Neural cell (in vitro differentiated cells): Measurements from ENCODE around the gene ASH1L. TPM values are rescaled to one million over a fixed set of nuclear protein-coding genes. Genes with fewer than 3 reads are reported as not detected.
"Not testable (repeated sequence)": the region's sequence is repeated elsewhere in the genome, so short reads cannot be mapped to it uniquely, and the experiment has no call there.

Experiments
- H2AFZ ChIP-seq: fragments of 200-600, 300-800 bp; sonication (generic), shearing (Covaris generic); 2 replicates; pipeline ENCODE4 v1.6.0; 2014; ENCODE audit warnings: low read depth, mild to moderate bottlenecking, antibody characterized with exemption, low read length, moderate library complexity
- H3F3A ChIP-seq: fragments of 200-600 bp; shearing (Covaris generic); 2 replicates; pipeline ENCODE4 v1.6.1; 2016; ENCODE audit warnings: mild to moderate bottlenecking, moderate library complexity, mixed read lengths, antibody characterized with exemption, low read length; ENCODE audit not compliant: insufficient read depth, poor library complexity, severe bottlenecking
- H3K27ac ChIP-seq: fragments of 200-600, 300-800 bp; sonication (generic), shearing (Covaris generic); 2 replicates; pipeline ENCODE4 v1.5.1; 2014; ENCODE audit warnings: mild to moderate bottlenecking, low read length, moderate library complexity
- H3K27me3 ChIP-seq: fragments of 300-800, 200-600 bp; sonication (generic), shearing (Covaris generic); 2 replicates; pipeline ENCODE4 v1.6.0; 2014; ENCODE audit warnings: mild to moderate bottlenecking, low read depth, low read length, moderate library complexity; ENCODE audit not compliant: insufficient read depth
- H3K36me3 ChIP-seq: fragments of 300-800, 200-600 bp; sonication (generic), shearing (Covaris generic); 2 replicates; pipeline ENCODE4 v1.5.1; 2014; ENCODE audit warnings: mild to moderate bottlenecking, antibody characterized with exemption, low read length, moderate library complexity; ENCODE audit not compliant: insufficient read depth
- H3K4me2 ChIP-seq: fragments of 300-800, 200-600 bp; sonication (generic), shearing (Covaris generic); 2 replicates; pipeline ENCODE4 v1.6.0; 2014; ENCODE audit warnings: mild to moderate bottlenecking, low read length
- H3K4me3 ChIP-seq: fragments of 300-800, 200-600 bp; sonication (generic), shearing (Covaris generic); 2 replicates; pipeline ENCODE4 v1.5.1; 2014; ENCODE audit warnings: mild to moderate bottlenecking, low read length, moderate library complexity
- H3K79me2 ChIP-seq: fragments of 200-600 bp; shearing (Covaris generic); replicated peaks from 2 replicates; pipeline ENCODE4 v1.6.0; 2014; ENCODE audit warnings: mild to moderate bottlenecking, low read length, moderate library complexity; ENCODE audit not compliant: insufficient read depth
- H3K9ac ChIP-seq: fragments of 300-800, 200-600 bp; sonication (generic), shearing (Covaris generic); 2 replicates; pipeline ENCODE4 v1.6.1; 2016; ENCODE audit warnings: mild to moderate bottlenecking, low read length, mixed read lengths
- H3K9me2 ChIP-seq: fragments of 200-600 bp; shearing (Covaris generic); 2 replicates; pipeline ENCODE4 v1.6.1; 2016; ENCODE audit warnings: mild to moderate bottlenecking, low read length, mixed read lengths; ENCODE audit not compliant: insufficient read depth
- H3K9me3 ChIP-seq: fragments of 200-600, 300-800 bp; sonication (generic), shearing (Covaris generic); 2 replicates; pipeline ENCODE4 v1.6.1; 2016; ENCODE audit warnings: mild to moderate bottlenecking, mixed run types, low read length, moderate library complexity, mixed read lengths
- H4K20me1 ChIP-seq: fragments of 200-600 bp; shearing (Covaris generic); 2 replicates; pipeline ENCODE4 v1.6.1; 2016; ENCODE audit warnings: mild to moderate bottlenecking, mixed run types; ENCODE audit not compliant: insufficient read depth
- EP300 ChIP-seq: fragments of 450-650 bp; conservative IDR thresholded peaks from 2 replicates; pipeline ENCODE4 v1.6.1; 2014; ENCODE audit warnings: antibody characterized with exemption, mild to moderate bottlenecking, moderate library complexity; ENCODE audit not compliant: poor library complexity, severe bottlenecking
- EZH2 ChIP-seq: fragments of 200-600, 300-800 bp; shearing (Covaris generic), sonication (generic); IDR thresholded peaks from 2 replicates; pipeline ENCODE4 v1.6.1; 2014; ENCODE audit warnings: antibody characterized with exemption, low read length, borderline replicate concordance, mild to moderate bottlenecking; ENCODE audit not compliant: insufficient read depth, poor library complexity, severe bottlenecking
- MXI1 ChIP-seq: fragments of 450-650 bp; conservative IDR thresholded peaks from 2 replicates; pipeline ENCODE4 v1.6.1; 2014; ENCODE audit warnings: antibody characterized with exemption, mild to moderate bottlenecking; ENCODE audit not compliant: poor library complexity, severe bottlenecking
- POLR2AphosphoS5 ChIP-seq: IDR thresholded peaks from 2 replicates; pipeline ENCODE4 v1.6.1; 2012
- RAD21 ChIP-seq: fragments of 450-650 bp; conservative IDR thresholded peaks from 2 replicates; pipeline ENCODE4 v1.6.1; 2014; ENCODE audit warnings: antibody characterized with exemption, mild to moderate bottlenecking, moderate library complexity
- REST ChIP-seq: IDR thresholded peaks from 2 replicates; pipeline ENCODE4 v1.6.1; 2012; ENCODE audit warnings: borderline replicate concordance
- SMC3 ChIP-seq: fragments of 450-650 bp; conservative IDR thresholded peaks from 2 replicates; pipeline ENCODE4 v1.6.1; 2014; ENCODE audit warnings: antibody characterized with exemption, mild to moderate bottlenecking, moderate library complexity; ENCODE audit not compliant: poor library complexity
- TAF1 ChIP-seq: IDR thresholded peaks from 2 replicates; pipeline ENCODE4 v1.6.1; 2012; ENCODE audit warnings: low read depth
- polyA plus RNA-seq: library from polyadenylated mRNA; depleted of rRNA; stranded (reverse); fragments of >200 nt; gene quantifications from 2 replicates; pipeline ENCODE4 v1.2.3, GENCODE V29; 2014
- TF ChIP-seq, protein P1 (sequence below): fragments of 450-650 bp; IDR thresholded peaks from 2 replicates; pipeline ENCODE4 v1.5.1; 2014; ENCODE audit warnings: antibody characterized with exemption, mild to moderate bottlenecking, moderate library complexity; ENCODE audit not compliant: poor library complexity, severe bottlenecking

ASH1L gene
- polyA plus RNA-seq, 1 donor from 2014 or later, result 16.2 TPM

GRCh38 chr1:155329980-155330598 is 232.5 kb downstream of the ASH1L start:
- H3K79me2 ChIP-seq, result no peaks in the 10 kb centered on the region
- H4K20me1 ChIP-seq, result no peaks in the 10 kb centered on the region
- H3K27me3 ChIP-seq, result no peaks in the 10 kb centered on the region
- H3K4me2 ChIP-seq, result no peak overlapping the region
- H3F3A ChIP-seq, result peaks cover 3% of the 10 kb centered on the region
- no peak overlapping the region for H2AFZ ChIP-seq
- H3K9me3 ChIP-seq, result no peaks in the 10 kb centered on the region
- H3K27ac ChIP-seq, result no peak overlapping the region
- no peak overlapping the region for H3K4me3 ChIP-seq
- peaks cover 4% of the 10 kb centered on the region for H3K36me3 ChIP-seq
- H3K9ac ChIP-seq, result no peak overlapping the region
- no peak for TF ChIP-seq REST
- TF ChIP-seq SMC3, result no peak
- TF ChIP-seq EP300, result no peak
- no peak for TF ChIP-seq MXI1
- TF ChIP-seq RAD21, result no peak
- TF ChIP-seq POLR2AphosphoS5, result no peak
- no peak for TF ChIP-seq EZH2
- TF ChIP-seq, protein P1, sequence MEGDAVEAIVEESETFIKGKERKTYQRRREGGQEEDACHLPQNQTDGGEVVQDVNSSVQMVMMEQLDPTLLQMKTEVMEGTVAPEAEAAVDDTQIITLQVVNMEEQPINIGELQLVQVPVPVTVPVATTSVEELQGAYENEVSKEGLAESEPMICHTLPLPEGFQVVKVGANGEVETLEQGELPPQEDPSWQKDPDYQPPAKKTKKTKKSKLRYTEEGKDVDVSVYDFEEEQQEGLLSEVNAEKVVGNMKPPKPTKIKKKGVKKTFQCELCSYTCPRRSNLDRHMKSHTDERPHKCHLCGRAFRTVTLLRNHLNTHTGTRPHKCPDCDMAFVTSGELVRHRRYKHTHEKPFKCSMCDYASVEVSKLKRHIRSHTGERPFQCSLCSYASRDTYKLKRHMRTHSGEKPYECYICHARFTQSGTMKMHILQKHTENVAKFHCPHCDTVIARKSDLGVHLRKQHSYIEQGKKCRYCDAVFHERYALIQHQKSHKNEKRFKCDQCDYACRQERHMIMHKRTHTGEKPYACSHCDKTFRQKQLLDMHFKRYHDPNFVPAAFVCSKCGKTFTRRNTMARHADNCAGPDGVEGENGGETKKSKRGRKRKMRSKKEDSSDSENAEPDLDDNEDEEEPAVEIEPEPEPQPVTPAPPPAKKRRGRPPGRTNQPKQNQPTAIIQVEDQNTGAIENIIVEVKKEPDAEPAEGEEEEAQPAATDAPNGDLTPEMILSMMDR, result no peak
- no peak for TF ChIP-seq TAF1
- H3K9me2 ChIP-seq, result no peaks in the 10 kb centered on the region

DNA sequence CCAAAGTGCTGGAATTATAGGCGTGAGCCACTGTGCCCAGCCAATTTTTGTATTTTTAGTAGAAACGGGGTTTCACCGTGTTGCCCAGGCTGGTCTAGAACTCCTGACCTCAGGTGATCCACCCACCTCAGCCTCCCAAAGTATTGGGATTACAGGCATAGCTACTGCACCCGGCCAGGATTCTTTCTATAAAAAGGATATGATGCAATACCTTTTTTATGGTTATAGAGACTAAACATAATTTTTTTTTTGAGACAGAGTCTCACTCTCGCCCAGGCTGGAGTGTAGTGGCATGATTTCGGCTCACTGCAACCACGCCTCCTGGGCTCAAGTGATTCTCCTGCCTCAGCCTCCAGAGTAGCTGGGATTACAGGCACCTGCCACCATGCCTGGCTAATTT is 233.7 kb downstream of the ASH1L start:
- H3K36me3 ChIP-seq, result not testable (repeated sequence)

DNA sequence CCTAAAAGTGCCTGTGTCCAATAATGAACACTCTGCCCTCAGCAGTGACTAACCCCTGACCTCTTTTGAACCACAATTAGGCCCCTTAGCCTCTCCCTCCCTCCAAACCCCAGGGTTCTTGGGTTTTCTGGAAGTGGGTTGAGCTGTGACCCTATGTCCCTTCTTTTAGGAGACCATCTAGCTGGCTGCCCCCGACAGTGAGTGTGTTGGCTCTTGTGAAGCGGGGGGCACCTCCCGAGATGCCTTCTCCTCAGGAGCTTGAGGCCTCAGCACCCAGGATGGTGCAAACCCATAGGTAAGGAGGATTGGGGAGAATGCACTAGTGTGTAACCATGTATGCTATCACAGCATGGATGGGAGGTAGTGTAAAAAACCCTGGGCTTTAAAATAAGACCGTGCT is 234.6 kb downstream of the ASH1L start:
- H3K36me3 ChIP-seq, result peaks cover 4% of the 10 kb centered on the region
- no peak overlapping the region for H2AFZ ChIP-seq
- H3K4me3 ChIP-seq, result no peak overlapping the region
- H3K9me3 ChIP-seq, result no peaks in the 10 kb centered on the region
- H3K9ac ChIP-seq, result no peak overlapping the region
- H3K27me3 ChIP-seq, result no peaks in the 10 kb centered on the region
- H3K9me2 ChIP-seq, result no peaks in the 10 kb centered on the region
- H3F3A ChIP-seq, result no peaks in the 10 kb centered on the region
- H3K79me2 ChIP-seq, result no peaks in the 10 kb centered on the region
- peaks cover 7% of the 10 kb centered on the region for H4K20me1 ChIP-seq
- no peak overlapping the region for H3K27ac ChIP-seq
- TF ChIP-seq TAF1, result no peak
- no peak overlapping the region for H3K4me2 ChIP-seq

More for the DNA sequence above, 233.7 kb downstream of the ASH1L start:
- not testable (repeated sequence) for H3K9ac ChIP-seq, H3F3A ChIP-seq, H3K4me3 ChIP-seq, H2AFZ ChIP-seq, H3K27ac ChIP-seq, H3K4me2 ChIP-seq, H3K79me2 ChIP-seq, H3K9me3 ChIP-seq, H3K9me2 ChIP-seq, H4K20me1 ChIP-seq, H3K27me3 ChIP-seq
